ENCODE results near the gene SLC26A11.
"Not testable (repeated sequence)": the region's sequence is repeated elsewhere in the genome, so short reads cannot be mapped to it uniquely, and the experiment has no call there.

Gene SLC26A11

DNA sequence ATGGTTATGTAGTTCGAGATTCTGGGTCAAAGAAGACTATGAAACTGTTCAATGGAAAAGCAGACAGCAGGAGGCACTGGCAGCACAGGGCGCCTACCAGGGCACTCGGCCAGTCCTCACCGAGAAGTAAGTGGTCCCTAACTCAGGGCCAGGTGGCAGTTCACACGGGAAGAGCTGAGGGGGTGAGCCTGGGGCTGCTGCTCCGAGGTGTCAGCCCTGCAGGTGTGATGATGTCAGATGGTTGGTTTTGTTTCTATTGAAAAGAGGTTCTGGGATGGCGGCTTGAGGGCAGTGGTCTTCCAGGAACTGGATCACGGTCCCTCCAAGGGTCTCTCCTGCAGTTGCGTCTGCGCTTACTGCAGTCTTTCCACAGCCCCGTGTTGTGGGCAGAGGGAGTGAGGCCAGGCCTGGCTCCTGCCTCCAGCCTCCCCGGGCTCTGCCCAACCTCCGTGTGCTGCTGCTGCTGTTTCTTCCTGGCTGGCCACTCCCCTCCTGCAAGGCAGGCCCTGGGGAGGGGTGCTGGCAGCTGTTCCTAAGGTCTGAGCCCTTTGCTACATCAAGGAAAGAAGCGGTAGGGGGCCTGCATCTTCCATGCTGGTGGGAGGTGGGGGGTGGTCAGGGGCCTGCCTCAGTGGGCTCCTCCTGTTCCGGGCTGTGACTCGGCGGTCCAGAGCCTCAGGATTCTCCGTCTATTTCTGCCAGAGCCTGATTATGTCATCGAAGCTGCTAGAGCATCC is 63.1 kb downstream of the SLC26A11 start:
- no peak for DNase-seq (ENCODE audit: low spot score)

DNA sequence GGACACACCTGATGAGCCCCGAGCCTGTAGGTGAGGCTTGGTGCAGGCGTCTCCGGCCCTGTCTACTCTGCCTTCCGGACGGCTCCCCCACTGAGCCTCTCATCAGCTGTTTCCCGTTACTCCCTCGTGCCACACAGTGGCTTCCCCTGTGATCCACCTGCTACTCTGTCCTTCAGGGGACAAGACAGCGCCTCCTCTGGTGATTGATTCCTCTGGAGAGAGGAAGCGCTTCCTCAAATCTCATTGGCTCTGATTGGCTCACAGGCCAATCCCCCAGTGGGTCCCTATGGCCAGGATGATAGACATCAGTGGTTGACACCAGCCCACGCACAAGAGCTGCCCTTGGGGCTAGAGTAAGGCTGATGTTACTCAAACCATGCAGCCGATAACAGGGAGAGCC is 64.4 kb downstream of the SLC26A11 start:
- DNase-seq (ENCODE audit: low spot score) = no peak

- no peak for DNase-seq (ENCODE audit: low spot score)
These were observed 65.2 kb downstream of the SLC26A11 start for GRCh38 chr17:80285237-80285920.

DNA sequence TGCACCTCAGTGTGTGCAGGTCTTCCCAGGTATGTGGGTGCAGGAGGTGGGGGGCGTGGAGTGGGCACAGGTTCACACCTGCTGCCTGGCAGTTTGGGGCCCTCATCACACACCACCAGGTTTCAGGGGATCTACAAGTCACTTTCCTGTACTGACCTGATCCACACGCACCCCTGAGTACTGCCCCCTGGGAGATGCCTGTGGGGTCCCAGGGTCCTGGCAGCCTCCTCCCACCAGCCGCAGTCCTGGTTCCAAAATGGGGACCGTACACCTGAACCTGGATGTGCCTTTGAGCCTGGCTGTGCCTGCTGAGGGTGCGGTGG is 66.4 kb downstream of the SLC26A11 start:
- no peak for DNase-seq (ENCODE audit: low spot score)

DNA sequence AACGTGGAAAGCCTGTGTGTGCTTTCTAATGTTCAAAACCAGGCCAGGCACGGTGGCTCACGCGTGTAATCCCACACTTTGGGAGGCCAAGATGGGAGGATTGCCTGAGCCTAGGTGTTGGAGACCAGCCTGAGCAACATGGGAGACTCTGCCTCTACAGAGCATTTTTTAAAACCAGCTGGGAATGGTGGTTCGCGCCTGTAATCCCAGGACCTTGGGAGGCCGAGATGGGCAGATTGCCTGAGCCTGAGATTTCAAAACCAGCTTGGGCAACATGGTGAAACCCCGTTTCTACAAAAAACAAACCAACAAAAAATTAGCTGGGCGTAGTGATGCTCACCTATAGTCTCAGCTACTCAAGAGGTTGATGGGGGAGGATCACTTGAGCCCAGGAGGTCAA is 66.8 kb downstream of the SLC26A11 start:
- DNase-seq (ENCODE audit: low spot score) = no peak

DNA sequence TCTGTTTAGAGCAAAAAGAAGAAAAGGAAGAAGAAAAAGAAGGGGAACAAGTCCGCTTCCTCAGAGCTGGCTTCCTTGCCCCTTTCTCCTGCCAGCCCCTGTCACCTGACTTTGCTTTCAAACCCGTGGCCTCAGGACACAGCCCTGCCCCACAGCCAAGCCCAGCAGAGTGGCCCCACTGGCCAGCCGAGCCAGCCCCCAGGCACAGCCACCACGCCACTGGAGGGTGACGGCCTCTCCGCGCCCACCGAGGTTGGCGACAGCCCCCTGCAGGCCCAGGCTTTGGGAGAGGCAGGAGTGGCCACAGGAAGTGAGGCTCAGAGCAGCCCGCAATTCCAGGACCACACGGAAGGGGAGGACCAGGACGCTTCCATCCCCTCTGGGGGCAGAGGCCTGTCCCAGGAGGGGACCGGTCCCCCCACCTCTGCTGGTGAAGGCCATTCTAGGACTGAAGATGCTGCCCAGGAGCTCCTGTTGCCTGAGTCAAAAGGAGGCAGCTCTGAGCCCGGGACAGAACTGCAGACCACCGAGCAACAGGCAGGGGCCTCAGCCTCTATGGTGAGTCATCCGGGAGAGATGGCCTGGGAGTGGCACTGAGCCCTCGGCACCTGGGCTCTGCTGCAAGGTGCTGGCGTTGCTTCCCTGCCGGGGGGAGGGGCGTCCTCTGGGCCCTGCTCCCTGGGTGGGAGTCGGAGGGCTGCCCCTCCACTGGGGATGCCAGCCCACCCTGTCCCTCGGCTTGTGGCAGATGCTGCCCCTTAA is 67.8 kb downstream of the SLC26A11 start:
- DNase-seq (ENCODE audit: low spot score) = no peak

DNA sequence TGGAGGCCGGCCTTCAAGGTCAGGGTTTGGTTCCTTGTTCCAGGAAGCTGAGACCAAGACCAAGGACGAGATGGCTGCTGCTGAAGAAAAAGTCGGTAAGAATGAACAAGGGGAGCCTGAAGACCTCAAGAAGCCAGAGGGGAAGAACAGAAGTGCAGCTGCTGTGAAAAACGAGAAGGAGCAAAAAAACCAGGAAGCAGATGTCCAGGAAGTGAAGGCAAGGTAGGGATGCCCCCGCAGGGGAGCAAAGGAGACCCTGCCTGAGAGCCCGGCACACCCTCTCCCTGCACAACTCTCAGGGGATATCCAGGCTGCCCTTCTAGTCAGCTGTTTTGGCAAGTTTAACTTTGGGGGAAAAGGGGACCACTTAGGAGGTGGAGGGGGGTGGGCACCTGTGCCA is 69.4 kb downstream of the SLC26A11 start:
- no peak for DNase-seq (ENCODE audit: low spot score)

- DNase-seq (ENCODE audit: low spot score) = no peak
These were observed 69.9 kb downstream of the SLC26A11 start for GRCh38 chr17:80290156-80290555.

- DNase-seq (ENCODE audit: low spot score) = no peak
These were observed 71.0 kb downstream of the SLC26A11 start for GRCh38 chr17:80291260-80291659.

DNA sequence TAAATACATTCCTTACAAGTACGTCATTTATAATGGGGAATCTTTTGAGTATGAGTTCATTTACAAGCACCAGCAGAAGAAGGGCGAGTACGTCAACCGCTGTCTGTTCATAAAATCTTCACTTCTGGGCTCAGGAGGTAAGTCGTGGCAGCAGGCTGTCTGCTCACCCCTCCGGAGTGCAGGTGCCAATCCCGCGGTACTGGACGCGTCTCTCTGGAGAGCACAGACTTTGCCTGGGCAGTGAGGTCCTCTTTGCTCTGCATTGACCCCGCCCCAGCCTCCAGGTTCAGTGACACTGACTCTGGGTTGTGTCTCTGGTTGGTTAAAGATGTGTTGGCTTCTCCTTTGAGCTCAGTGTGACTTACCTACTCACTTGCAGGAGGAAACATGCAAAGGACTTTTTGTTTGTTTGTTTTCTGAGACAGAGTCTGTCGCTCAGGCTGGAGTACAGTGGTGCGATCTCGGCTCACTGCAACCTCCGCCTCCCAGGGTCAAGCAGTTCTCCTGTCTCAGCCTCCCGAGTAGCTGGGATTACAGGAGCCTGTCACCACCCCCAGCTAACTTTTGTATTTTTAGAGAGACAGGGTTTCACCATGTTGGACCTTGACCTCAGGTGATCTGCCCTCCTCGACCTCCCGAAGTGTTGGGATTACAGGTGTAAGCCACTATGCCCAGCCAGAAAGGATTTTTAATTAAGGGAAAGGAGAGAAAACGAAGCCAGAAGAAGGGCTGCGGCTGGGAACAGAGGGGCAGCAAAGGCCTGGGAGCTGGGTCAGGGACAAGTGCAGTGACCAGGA is 71.7 kb downstream of the SLC26A11 start:
- DNase-seq (ENCODE audit: low spot score) = no peak

- DNase-seq (ENCODE audit: low spot score) = no peak
These were observed 72.3 kb downstream of the SLC26A11 start for GRCh38 chr17:80292521-80292971.

DNA sequence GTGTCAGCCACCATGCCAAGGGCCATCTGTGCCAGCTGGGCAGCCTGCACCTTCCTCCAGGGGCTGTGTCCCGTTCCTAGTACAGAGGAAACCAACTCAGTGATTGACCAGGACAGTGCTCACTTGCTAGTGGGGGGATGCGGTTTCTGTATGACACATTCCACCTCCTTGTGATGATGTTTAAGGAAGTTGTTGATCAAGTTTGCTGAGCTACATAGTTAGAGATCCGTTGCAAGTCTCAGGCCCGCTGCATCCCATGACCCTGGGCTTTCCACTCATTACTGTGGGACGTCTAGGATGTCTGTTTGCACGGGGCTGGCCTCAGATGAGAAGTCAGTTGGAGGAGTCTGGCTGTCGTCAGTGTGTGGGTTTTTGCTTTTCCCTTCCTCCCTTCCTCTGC is 74.0 kb downstream of the SLC26A11 start:
- DNase-seq (ENCODE audit: low spot score) = no peak

DNA sequence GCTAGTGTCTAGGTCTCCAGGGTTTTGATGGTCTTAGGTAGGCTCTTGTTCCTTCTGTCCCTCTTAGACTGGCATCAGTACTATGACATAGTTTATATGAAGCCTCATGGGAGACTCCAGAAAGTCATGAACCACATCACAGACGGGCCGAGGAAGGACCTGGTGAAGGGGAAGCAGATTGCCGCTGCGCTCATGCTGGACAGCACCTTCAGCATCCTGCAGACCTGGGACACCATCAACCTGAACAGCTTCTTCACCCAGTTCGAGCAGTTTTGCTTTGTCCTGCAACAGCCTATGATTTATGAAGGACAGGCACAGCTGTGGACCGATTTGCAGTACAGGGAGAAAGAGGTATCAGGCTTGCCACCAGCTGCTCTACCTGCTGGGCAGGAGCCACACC is 74.4 kb downstream of the SLC26A11 start:
- DNase-seq (ENCODE audit: low spot score) = no peak

DNA sequence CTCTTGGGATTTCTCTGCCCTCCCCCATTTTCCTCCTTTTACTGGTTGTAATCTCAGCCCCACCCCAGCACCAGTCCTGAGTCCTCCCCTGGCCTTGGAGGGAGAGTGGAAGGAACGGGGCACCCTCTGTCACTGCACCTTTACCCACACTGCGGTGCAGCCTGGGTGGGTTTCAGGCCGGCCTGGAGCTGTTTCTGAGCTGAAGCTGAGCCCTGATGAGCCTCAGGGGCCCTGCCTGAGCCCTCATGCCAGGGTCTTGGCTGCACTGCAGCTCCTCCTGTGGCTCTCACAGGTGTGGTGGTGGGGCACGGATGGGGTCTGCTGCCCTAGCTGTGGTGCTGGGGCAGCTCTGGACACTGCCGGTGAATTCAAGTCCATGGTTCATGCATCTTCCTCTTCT is 74.9 kb downstream of the SLC26A11 start:
- no peak for DNase-seq (ENCODE audit: low spot score)

DNA sequence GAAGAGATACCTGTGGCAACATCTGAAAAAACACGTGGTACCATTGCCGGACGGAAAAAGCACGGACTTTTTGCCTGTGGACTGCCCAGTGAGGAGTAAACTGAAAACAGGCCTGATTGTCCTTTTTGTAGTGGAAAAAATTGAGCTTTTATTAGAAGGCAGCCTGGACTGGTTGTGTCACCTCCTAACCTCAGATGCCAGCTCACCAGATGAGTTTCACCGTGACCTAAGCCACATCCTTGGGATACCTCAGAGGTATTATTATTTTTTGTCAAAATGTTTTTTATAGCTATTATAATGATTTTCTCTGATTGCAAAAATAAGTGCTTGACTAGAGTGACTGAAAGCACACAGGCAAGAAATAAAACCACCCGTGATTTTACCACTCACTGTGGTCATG is 75.3 kb downstream of the SLC26A11 start:
- DNase-seq (ENCODE audit: low spot score) = no peak

- DNase-seq (ENCODE audit: low spot score) = no peak
These were observed 76.0 kb downstream of the SLC26A11 start for GRCh38 chr17:80296221-80296620.

- DNase-seq (ENCODE audit: low spot score) = no peak
These were observed 77.9 kb downstream of the SLC26A11 start for GRCh38 chr17:80297996-80298560.

DNA sequence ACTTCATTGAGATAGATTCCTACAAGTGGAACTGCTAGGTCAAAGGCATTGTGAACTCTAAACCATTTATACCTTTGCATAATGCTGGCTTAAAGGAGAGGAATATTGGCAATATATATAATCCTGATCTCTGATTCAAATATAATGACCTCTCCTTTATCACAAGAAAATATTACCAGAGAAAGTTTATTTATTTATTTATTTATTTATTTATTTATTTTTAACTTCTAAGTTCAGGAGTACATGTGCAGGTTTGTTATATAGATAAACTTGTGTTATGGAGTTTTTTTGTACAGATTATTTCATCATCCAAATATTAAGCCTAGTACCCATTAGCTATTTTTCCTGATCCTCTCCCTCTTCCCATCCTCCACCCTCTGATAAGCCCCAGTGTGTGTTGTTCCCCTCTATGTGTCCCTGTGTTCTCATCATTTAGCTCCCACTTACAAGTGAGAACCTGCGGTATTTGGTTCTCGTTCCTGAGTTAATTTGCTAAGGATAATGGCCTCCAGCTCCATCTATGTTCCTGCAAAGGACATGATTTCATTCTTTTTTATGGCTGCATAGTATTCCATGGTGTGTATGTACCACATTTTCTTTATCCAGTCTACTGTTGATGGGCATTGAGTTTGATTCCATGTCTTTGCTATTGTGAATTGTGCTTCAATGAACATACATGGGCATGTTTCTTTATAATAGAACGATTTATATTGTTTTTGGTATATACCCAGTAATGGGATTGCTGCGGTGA is 79.3 kb downstream of the SLC26A11 start:
- not testable (repeated sequence) for DNase-seq (ENCODE audit: low spot score)

- not testable (repeated sequence) for DNase-seq (ENCODE audit: low spot score)
These were observed 80.5 kb downstream of the SLC26A11 start for GRCh38 chr17:80300756-80301155.

All from CD4-positive, alpha-beta T cell treated with Interleukin-15 for 4 hours (primary cell).